ENCODE results near the gene FBF1.

- TF ChIP-seq CTCF (IDR thresholded peaks at IDR 0.05; ENCODE audit: extremely low read depth in 1 of 2, insufficient read depth in 1 of 2, low read depth in 1 of 2, low read length in 2 of 2) (no peak), POLR2AphosphoS5 (IDR thresholded peaks at IDR 0.05; ENCODE audit: insufficient read depth, low read depth, low read length) (no peak), EZH2 (IDR thresholded peaks at IDR 0.05; ENCODE audit: borderline replicate concordance, low read depth, low read length, severe bottlenecking) (no peak)
These were observed 43.5 kb downstream of the FBF1 start for GRCh38 chr17:75897160-75898019.

Measured in endothelial cell of umbilical vein (primary cell).